ENCODE data around the gene RPRM. TPM values are rescaled to one million over a fixed set of nuclear protein-coding genes. Genes with fewer than 3 reads are reported as not detected.
A peak's percentile ranks its signal among the peaks of the same experiment; 100 is the strongest.

The RPRM gene
- total RNA-seq, 1 experiment from 2014 or later = 38.4 TPM

DNA sequence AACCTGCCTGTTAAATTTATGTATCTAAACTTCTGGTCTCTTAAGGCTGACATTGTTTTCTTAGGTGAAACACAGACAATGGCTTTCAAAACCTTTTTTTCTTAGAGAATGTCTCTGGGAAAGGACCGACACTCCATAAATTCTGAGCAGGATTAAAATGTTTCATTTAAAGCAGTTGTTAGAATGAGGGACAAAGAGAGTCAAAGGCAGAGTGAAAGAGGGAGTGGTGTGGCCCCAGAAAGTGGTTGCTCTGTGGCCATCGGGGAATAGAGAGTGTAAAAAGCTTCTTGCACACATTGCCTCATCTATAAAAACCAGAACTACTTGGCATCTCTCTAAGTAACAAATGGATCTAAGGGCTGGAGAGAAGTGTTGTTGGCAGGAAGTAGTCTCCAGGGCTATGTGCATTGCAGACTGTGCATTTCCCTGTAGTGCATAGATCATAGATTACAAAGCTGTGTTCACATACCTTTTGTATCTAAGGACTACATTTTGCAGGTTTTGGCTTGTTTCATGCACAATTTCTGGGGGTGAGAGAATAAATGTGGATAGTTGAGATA lies 3.6 kb downstream of the RPRM start:
- H3K56ac ChIP-seq (ENCODE audit: insufficient read length, low read depth, low read length) = no peak overlapping the region
- H3K9me3 Mint-ChIP-seq = no peaks in the 10 kb centered on the region
- H2AK5ac ChIP-seq (ENCODE audit: insufficient read length, low read length) = no peak overlapping the region
- H4K8ac ChIP-seq (replicated peaks; ENCODE audit: insufficient read length, low read depth, low read length) = no peak overlapping the region
- H2BK120ac ChIP-seq (ENCODE audit: low read depth, low read length, poor library complexity, severe bottlenecking) = no peak overlapping the region
- H3K14ac ChIP-seq (ENCODE audit: insufficient read depth, low read length) = no peak overlapping the region
- H3K9ac ChIP-seq (ENCODE audit: extremely low read depth, insufficient read length, low read length) = no peak overlapping the region
- no peak overlapping the region for H2BK15ac ChIP-seq (ENCODE audit: low read depth, low read length)
- H3K23me2 ChIP-seq (ENCODE audit: insufficient read length, low read depth, low read length, poor library complexity, severe bottlenecking) = peaks cover 21% of the 10 kb centered on the region
- no peak overlapping the region for H2BK5ac ChIP-seq (ENCODE audit: insufficient read length, low read length)
- TF ChIP-seq, protein P1, sequence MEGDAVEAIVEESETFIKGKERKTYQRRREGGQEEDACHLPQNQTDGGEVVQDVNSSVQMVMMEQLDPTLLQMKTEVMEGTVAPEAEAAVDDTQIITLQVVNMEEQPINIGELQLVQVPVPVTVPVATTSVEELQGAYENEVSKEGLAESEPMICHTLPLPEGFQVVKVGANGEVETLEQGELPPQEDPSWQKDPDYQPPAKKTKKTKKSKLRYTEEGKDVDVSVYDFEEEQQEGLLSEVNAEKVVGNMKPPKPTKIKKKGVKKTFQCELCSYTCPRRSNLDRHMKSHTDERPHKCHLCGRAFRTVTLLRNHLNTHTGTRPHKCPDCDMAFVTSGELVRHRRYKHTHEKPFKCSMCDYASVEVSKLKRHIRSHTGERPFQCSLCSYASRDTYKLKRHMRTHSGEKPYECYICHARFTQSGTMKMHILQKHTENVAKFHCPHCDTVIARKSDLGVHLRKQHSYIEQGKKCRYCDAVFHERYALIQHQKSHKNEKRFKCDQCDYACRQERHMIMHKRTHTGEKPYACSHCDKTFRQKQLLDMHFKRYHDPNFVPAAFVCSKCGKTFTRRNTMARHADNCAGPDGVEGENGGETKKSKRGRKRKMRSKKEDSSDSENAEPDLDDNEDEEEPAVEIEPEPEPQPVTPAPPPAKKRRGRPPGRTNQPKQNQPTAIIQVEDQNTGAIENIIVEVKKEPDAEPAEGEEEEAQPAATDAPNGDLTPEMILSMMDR (conservative IDR thresholded peaks at IDR 0.05) = no peak
- no peak overlapping the region for H2BK12ac ChIP-seq (ENCODE audit: insufficient read length, low read depth, low read length)
- no peaks in the 10 kb centered on the region; the same call in 1 of the 2 replicates for H3K27me3 ChIP-seq (ENCODE audit: insufficient read depth, low read length)
- peaks cover 48 to 55% of the 10 kb centered on the region in 2 experiments for H3K4me1 Mint-ChIP-seq
- WGBS (ENCODE audit: extremely low coverage, insufficient read length, low lambda C conversion rate) = no CpG with 5 or more reads among the region's 2 CpGs
- H3K27me3 Mint-ChIP-seq (ENCODE audit: low read depth) = peaks cover 2% of the 10 kb centered on the region
- no peak overlapping the region for H3K4ac ChIP-seq (ENCODE audit: low read depth, low read length)
- H3K18ac ChIP-seq (ENCODE audit: insufficient read length, low read depth, low read length) = no peak overlapping the region
- no peaks in the 10 kb centered on the region for H3K36me3 Mint-ChIP-seq (ENCODE audit: insufficient read depth in 1 of 3, low read depth in 3 of 3)
- H3K23ac ChIP-seq (ENCODE audit: insufficient read length, low read depth, low read length) = no peak overlapping the region
- H3K9me3 ChIP-seq (ENCODE audit: control insufficient read depth, low read depth, low read length) = no peaks in the 10 kb centered on the region
- peaks cover 2% of the 10 kb centered on the region; the same call in 1 of the 2 replicates for H3K4me1 ChIP-seq (ENCODE audit: insufficient read depth, low read length)
- H4K20me1 ChIP-seq (ENCODE audit: control insufficient read depth, insufficient read depth, insufficient read length) = no peaks in the 10 kb centered on the region
- H3K4me3 Mint-ChIP-seq = peak overlapping the region; percentile 7 to 15; a peak in 3 of 5 replicates
- H4K5ac ChIP-seq (ENCODE audit: insufficient read length, low read depth, low read length) = no peak overlapping the region
- H2AFZ ChIP-seq (ENCODE audit: low read length) = no peak overlapping the region
- H3K79me1 ChIP-seq (ENCODE audit: insufficient read depth, low read depth, low read length, poor library complexity, severe bottlenecking) = no peaks in the 10 kb centered on the region
- H3K79me2 ChIP-seq (ENCODE audit: insufficient read depth, low read length) = no peaks in the 10 kb centered on the region
- no peak overlapping the region for H3T11ph ChIP-seq (ENCODE audit: low read length)
- DNase-seq = no peak
- no peak overlapping the region for H2BK20ac ChIP-seq (ENCODE audit: low read depth, low read length, poor library complexity, severe bottlenecking)
- no peak overlapping the region for H3K27ac ChIP-seq (ENCODE audit: insufficient read length, low read depth, low read length)
- no peak overlapping the region for H4K91ac ChIP-seq (ENCODE audit: insufficient read length, low read depth, low read length)
- H3K27ac Mint-ChIP-seq = no peak overlapping the region
- H3K4me2 ChIP-seq (ENCODE audit: insufficient read depth, insufficient read length, low read length) = no peak overlapping the region
